HepG2 (cell line): ENCODE data around the gene KSR1. TPM values are rescaled to one million over a fixed set of nuclear protein-coding genes. Genes with fewer than 3 reads are reported as not detected.

Source experiments
- ATAC-seq: fragments of 200-7000 bp; cut with Tn5 transposase; 3 replicates; pipeline ENCODE4 v1.9.1; 2020; ENCODE audit warnings: mild to moderate bottlenecking, moderate library complexity
- BruUV-seq: library from RNA; stranded (reverse); fragments of 400-500 nt; replicated peaks from 2 replicates; lab custom pipeline; 2021; lab: Mats Ljungman, UMichigan
- CTCF ChIA-PET: fragments of 300-600 bp; formaldehyde crosslinking; extraction: SDS; loops from one replicate; lab custom pipeline; 2021; ENCODE audit warnings: low total read pairs, inconsistent platforms, low intra/inter-chr PET ratio; lab: Yijun Ruan, JAX
- POLR2A ChIA-PET: fragments of 350-600 bp; sonication (Branson Sonifier 250); formaldehyde crosslinking; loops from one replicate; lab custom pipeline; 2020; ENCODE audit warnings: antibody characterized with exemption, inconsistent platforms; lab: Yijun Ruan, JAX
- DNase-seq: peaks from one replicate; pipeline ENCODE4 v3.0.0-alpha.2; 2015; ENCODE audit warnings: low spot score
- FAIRE-seq: peaks from 3 replicates; lab custom pipeline; 2011; peaks lifted over from hg19 to GRCh38; lab: Jason Lieb, UNC
- H2AFZ ChIP-seq: one replicate; pipeline ENCODE4 v1.6.1; 2011; ENCODE audit warnings: low read length, inconsistent platforms
- H3K27ac ChIP-seq: fragments of 300-600 bp; 3 replicates; pipeline ENCODE4 v1.8.0; 2011; ENCODE audit warnings: mixed run types, mild to moderate bottlenecking, mixed read lengths, low read length, inconsistent platforms; ENCODE audit not compliant: insufficient read depth; ENCODE audit errors: extremely low read length
- H3K27me3 ChIP-seq, 2 experiments: fragments of 200-600 bp in 1 of 2; 2 replicates in 1 of 2; 3 replicates in 1 of 2; pipeline versions ENCODE4 v1.6.0 to v1.8.0; 2011; ENCODE audit warnings: low read length in 2 of 2, mild to moderate bottlenecking in 2 of 2, moderate library complexity in 2 of 2, inconsistent platforms in 1 of 2; ENCODE audit not compliant: insufficient read depth in 2 of 2, control insufficient read depth in 1 of 2
- H3K36me3 ChIP-seq, 2 experiments: fragments of 200-600 bp in 1 of 2; replicated peaks in 1 of 2; 2 replicates in 1 of 2; 3 replicates in 1 of 2; pipeline versions ENCODE4 v1.5.1 to v1.8.0; 2011; ENCODE audit warnings: low read length in 2 of 2, inconsistent platforms in 1 of 2; ENCODE audit not compliant: insufficient read depth in 2 of 2, control insufficient read depth in 1 of 2
- H3K4me1 ChIP-seq: 2 replicates; pipeline ENCODE4 v1.5.1; 2012; ENCODE audit warnings: low read length, inconsistent platforms; ENCODE audit not compliant: insufficient read depth
- H3K4me2 ChIP-seq: 2 replicates; pipeline ENCODE4 v1.6.0; 2011; ENCODE audit warnings: low read depth, low read length, inconsistent platforms
- H3K4me3 ChIP-seq, 3 experiments: fragments of 200-600 bp in 1 of 3; sonication (generic), shearing (Covaris generic) in 1 of 3; replicated peaks in 1 of 3; 2 replicates each; pipeline ENCODE4 v1.5.1; 2011 to 2016; ENCODE audit warnings: low read length in 3 of 3, inconsistent platforms in 2 of 3, low read depth in 2 of 3, mild to moderate bottlenecking in 2 of 3, control low read depth in 1 of 3, mixed read lengths in 1 of 3; ENCODE audit not compliant: insufficient read depth in 1 of 3
- H3K79me2 ChIP-seq: one replicate; pipeline ENCODE4 v1.6.1; 2011; ENCODE audit warnings: low read length, inconsistent platforms; ENCODE audit not compliant: insufficient read depth
- H3K9ac ChIP-seq: 2 replicates; pipeline ENCODE4 v1.6.0; 2011; ENCODE audit warnings: mild to moderate bottlenecking, low read depth, low read length, inconsistent platforms; ENCODE audit not compliant: insufficient read depth
- H3K9me3 ChIP-seq: 2 replicates; pipeline ENCODE4 v1.5.1; 2012; ENCODE audit warnings: mild to moderate bottlenecking, low read length
- H4K20me1 ChIP-seq: 2 replicates; pipeline ENCODE4 v1.6.0; 2011; ENCODE audit warnings: inconsistent platforms, mild to moderate bottlenecking, low read length, moderate library complexity; ENCODE audit not compliant: insufficient read depth
- ARNT2 ChIP-seq: sonication (generic); formaldehyde crosslinking; IDR thresholded peaks from 2 replicates; pipeline ENCODE4 v1.8.0; 2022; ENCODE audit warnings: mild to moderate bottlenecking, low read depth, missing genetic modification reagents, moderate library complexity
- CEBPG ChIP-seq: IDR thresholded peaks from 2 replicates; pipeline ENCODE4 v1.6.1; 2016
- CTCF ChIP-seq: sonication (generic); formaldehyde crosslinking; IDR thresholded peaks from 2 replicates; pipeline ENCODE4 v1.5.0; 2020; ENCODE audit warnings: mild to moderate bottlenecking, missing genetic modification reagents, moderate library complexity
- ELF4 ChIP-seq: sonication (generic); formaldehyde crosslinking; IDR thresholded peaks from 2 replicates; pipeline ENCODE4 v1.5.0; 2020; ENCODE audit warnings: missing genetic modification reagents, mild to moderate bottlenecking, moderate library complexity, borderline replicate concordance
- KDM6A ChIP-seq: IDR thresholded peaks from 2 replicates; pipeline ENCODE4 v1.6.1; 2016; ENCODE audit warnings: low read depth
- MTERF4 ChIP-seq: sonication (generic); formaldehyde crosslinking; IDR thresholded peaks from 2 replicates; pipeline ENCODE4 v1.8.0; 2023; ENCODE audit warnings: mild to moderate bottlenecking, missing genetic modification reagents
- MXD3 ChIP-seq: IDR thresholded peaks from 2 replicates; pipeline ENCODE4 v1.6.1; 2016; ENCODE audit warnings: mild to moderate bottlenecking, missing biosample characterization, missing genetic modification reagents
- NCOA1 ChIP-seq: sonication (generic); formaldehyde crosslinking; IDR thresholded peaks from 2 replicates; pipeline ENCODE4 v1.9.0; 2021; ENCODE audit warnings: missing genetic modification reagents
- NRL ChIP-seq: sonication (generic); formaldehyde crosslinking; IDR thresholded peaks from 2 replicates; pipeline ENCODE4 v1.5.0; 2020; ENCODE audit warnings: missing genetic modification reagents, mild to moderate bottlenecking, moderate library complexity, borderline replicate concordance
- RAD21 ChIP-seq: fragments of 450-650 bp; formaldehyde crosslinking; IDR thresholded peaks from 2 replicates; pipeline ENCODE4 v1.5.0; 2020; ENCODE audit warnings: mild to moderate bottlenecking
- SMC3 ChIP-seq: IDR thresholded peaks from 2 replicates; pipeline ENCODE4 v1.6.1; 2011; ENCODE audit warnings: low read length, improper control_type of control experiment
- STAG1 ChIP-seq: sonication (generic); formaldehyde crosslinking; IDR thresholded peaks from 2 replicates; pipeline ENCODE4 v1.4.0; 2020; ENCODE audit warnings: missing genetic modification reagents
- XRCC5 ChIP-seq: fragments of 200-400 bp; formaldehyde crosslinking; optimal IDR thresholded peaks from 2 replicates; pipeline ENCODE3; 2017; ENCODE audit warnings: mild to moderate bottlenecking, low read length
- ZFP90 ChIP-seq: sonication (generic); formaldehyde crosslinking; IDR thresholded peaks from 2 replicates; pipeline ENCODE4 v1.8.0; 2022; ENCODE audit warnings: missing genetic modification reagents, mild to moderate bottlenecking, inconsistent platforms, borderline replicate concordance
- ZNF549 ChIP-seq: sonication (generic); formaldehyde crosslinking; IDR thresholded peaks from 2 replicates; pipeline ENCODE4 v1.5.0; 2020; ENCODE audit warnings: missing genetic modification reagents
- ZNF720 ChIP-seq: sonication (generic); formaldehyde crosslinking; IDR thresholded peaks from 2 replicates; pipeline ENCODE4 v1.4.0; 2020; ENCODE audit warnings: missing genetic modification reagents
- WGBS: methylation state at CpG from one replicate; pipeline ENCODE4 v1.1.6; 2017; ENCODE audit warnings: low lambda C conversion rate; 5-methylcytosine and 5-hydroxymethylcytosine counted together
- in situ Hi-C: cut with HindIII; loops from 2 replicates; pipeline ENCODE4 v1.10.0; 2017; ENCODE audit warnings: low pct_unique_long_range_greater_than_20kb; ENCODE audit not compliant: extremely low pct_ligation_motif_present
- intact Hi-C: fragments of 100-400 bp; cut with micrococcal nuclease; formaldehyde crosslinking; loops from one replicate; pipeline ENCODE4 v1.10.0; 2022; ENCODE audit not compliant: unreplicated experiment
- polyA plus RNA-seq, 8 experiments: library from polyadenylated mRNA; depleted of rRNA in 3 of 8; stranded (reverse) in 7 of 8; unstranded in 1 of 8; fragments of >200 nt; fragmentation: Illumina TruSeq in 4 of 8; extraction: Trizol in 4 of 8; gene quantifications; 2 replicates each; pipeline versions ENCODE4 v1.2.1 to v1.2.3, GENCODE V29; 2011 to 2016; ENCODE audit warnings: low read depth in 4 of 8, missing spikeins in 1 of 8, mixed read lengths in 1 of 8; ENCODE audit not compliant: insufficient read depth in 1 of 8
- total RNA-seq, 5 experiments: library from RNA; depleted of rRNA; stranded (reverse); fragments of >200 nt; fragmentation: Illumina TruSeq; extraction: Trizol; gene quantifications; 2 replicates each; pipeline ENCODE4 v1.2.3, GENCODE V29; 2016; ENCODE audit warnings: low read depth in 1 of 5

The KSR1 gene
- total and polyA plus RNA-seq, 2 of the 13 experiments (the other 11 are each of a cell fraction or from before 2014, with no cell fraction given) = 10.1 to 16.6 TPM

GRCh38 chr17:27430882-27431491 lies 25.3 kb upstream of the KSR1 start:
- intact Hi-C loops = no loop called here
- Histone ChIP-seq H2AFZ (no peak overlapping the region), H3K4me1 (no peaks in the 10 kb centered on the region), H3K36me3 (no peaks in the 10 kb centered on the region), H3K27ac (no peak overlapping the region), H3K9ac (no peak overlapping the region), H3K27me3 (no peaks in the 10 kb centered on the region; a peak in 2 of 5 replicates), H3K4me2 (no peak overlapping the region), H4K20me1 (no peaks in the 10 kb centered on the region), H3K4me3 (no peak overlapping the region), H3K79me2 (no peaks in the 10 kb centered on the region), H3K9me3 (no peaks in the 10 kb centered on the region)
- CTCF ChIA-PET = interaction anchor here (0.7 to 1.8 kb wide), 3 partner anchors 77 to 195 kb away, joined by 3 to 4 read pairs (median 4); no protein-coding TSS in a partner anchor
- BruUV-seq = no TSS peak
- TF ChIP-seq KDM6A (CRISPR knock-in tag) = no peak
- TF ChIP-seq ARNT2 (CRISPR knock-in tag) = no peak
- TF ChIP-seq SMC3 = peak; percentile 68
- no peak for TF ChIP-seq MTERF4 (CRISPR knock-in tag)
- 0 out of 2 replicates have a peak, but pooled peaks have one; percentile 15 for TF ChIP-seq CEBPG (CRISPR knock-in tag)
- TF ChIP-seq ELF4 (CRISPR knock-in tag) = no peak
- peak; percentile 25 for TF ChIP-seq XRCC5
- no peak for TF ChIP-seq ZNF549 (CRISPR knock-in tag)
- peak; percentile 62 for TF ChIP-seq RAD21 (CRISPR knock-in tag)
- no peak for TF ChIP-seq ZFP90 (CRISPR knock-in tag)
- no peak for TF ChIP-seq ZNF720
- TF ChIP-seq CTCF = peak; percentile 76
- 0 out of 2 replicates have a peak, but pooled peaks have one; percentile 25 for TF ChIP-seq MXD3 (CRISPR knock-in tag)
- peak; percentile 20; the same call in 1 of the 2 replicates for TF ChIP-seq NRL
- TF ChIP-seq NCOA1 (CRISPR knock-in tag) = no peak
- peak; percentile 69 for TF ChIP-seq STAG1 (CRISPR knock-in tag)
- peak; percentile 63 for FAIRE-seq
- 44% methylated on average over 5 of the region's 10 CpGs for whole genome bisulfite sequencing
- in situ Hi-C loops = no loop called here
- POLR2A ChIA-PET = interaction anchor here (0.9 kb wide), 1 partner anchor 194 kb away, joined by 3 read pairs; no protein-coding TSS in a partner anchor
- peak; percentile 96 for ATAC-seq
- peak; percentile 34 for DNase-seq
